Measurements from ENCODE around the gene MTOR.
"Not testable (repeated sequence)": the region's sequence is repeated elsewhere in the genome, so short reads cannot be mapped to it uniquely, and the experiment has no call there.

MTOR gene

DNA sequence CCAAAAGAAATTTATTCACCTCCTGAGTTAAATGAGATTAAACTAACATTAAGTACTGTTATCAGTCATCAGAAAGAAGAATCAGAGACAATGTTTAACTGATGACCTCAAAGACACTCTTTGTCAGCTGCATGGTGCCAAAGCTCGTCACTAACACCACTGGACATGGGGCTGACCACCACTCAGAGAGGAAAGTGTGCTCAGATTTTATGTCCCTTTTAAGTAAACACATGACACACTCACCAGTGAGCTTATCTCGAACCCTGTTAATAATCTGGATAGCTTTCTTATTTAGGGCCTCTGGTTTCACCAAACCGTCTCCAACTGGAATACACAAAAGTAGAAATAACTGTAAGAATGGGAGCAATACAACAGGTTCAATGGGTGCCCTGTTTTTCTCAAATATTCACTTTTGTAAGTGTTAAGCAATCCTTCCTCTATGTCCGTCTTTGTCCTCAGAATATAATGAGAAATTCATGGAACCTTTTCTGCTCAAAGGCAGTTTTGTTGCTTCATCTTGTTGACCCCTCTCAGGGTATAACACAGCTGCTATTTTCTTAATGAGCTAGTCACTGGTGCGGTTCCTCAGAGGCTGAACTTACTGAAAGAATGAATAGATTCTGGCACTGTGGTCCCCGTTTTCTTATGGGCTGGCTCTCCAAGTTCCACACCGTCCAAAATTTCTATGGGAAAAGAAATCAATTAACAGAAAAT is 153.1 kb downstream of the MTOR start:
- DNase-seq (ENCODE audit: low read depth in 2 of 2), result no peak

DNA sequence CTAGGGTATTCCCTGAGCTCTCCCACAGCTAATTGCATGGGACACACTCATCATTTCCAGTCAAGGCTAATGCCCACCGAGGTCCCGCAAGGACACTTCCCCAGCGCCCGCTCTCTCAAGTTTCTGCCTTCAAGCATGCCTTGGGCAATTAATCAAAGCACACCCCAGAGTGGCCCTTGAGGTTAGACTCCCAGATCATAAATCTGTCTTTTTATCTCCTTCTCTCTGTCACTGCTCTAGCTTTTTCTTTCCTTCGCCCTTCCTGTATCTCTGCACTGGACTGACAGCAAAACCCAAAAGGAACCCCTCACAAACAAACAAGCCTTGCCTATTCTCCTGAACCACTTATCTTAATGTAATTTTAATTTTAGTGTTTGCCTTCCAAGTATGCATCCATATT is 154.8 kb downstream of the MTOR start:
- DNase-seq (ENCODE audit: low read depth in 2 of 2), result no peak

DNA sequence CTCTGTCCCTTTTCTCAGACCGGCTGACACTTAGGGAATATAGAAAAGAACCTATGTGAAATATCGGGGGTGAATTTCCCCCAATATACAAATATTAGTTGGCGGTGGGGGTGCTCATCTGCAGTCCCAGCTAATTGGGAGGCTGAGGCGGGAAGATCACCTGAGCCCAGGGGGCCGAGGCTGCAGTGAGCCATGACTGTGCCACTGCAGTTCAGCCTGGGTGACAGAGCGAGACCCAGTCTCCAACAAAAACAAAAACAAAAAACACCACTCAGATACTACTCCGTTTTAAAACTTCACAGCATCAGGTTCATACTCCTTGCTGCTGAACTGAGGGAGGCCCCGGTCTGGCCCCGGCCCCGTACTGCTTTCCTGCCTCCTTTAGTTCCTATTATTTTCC is 156.8 kb downstream of the MTOR start:
- no peak for DNase-seq (ENCODE audit: low read depth in 2 of 2)

DNA sequence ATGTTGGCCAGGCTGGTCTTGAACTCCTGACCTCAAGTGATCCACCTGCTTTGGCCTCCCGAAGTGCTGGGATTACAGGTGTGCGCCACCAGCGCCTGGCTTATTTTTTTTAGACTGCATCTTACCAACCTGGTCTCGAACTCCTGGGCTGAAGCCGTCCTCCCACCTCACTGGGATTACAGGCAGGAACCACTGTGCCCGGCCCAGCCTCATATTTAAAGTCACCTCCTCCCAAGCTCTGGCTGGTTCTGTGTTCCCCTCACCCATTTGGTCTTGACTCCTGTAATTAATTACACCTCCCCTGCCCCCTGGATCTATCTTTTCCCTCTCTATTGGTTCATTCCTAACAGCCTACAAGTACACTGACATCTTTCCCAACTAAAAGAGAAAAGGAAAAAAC is 161.0 kb downstream of the MTOR start:
- no peak for DNase-seq (ENCODE audit: low read depth in 2 of 2)

DNA sequence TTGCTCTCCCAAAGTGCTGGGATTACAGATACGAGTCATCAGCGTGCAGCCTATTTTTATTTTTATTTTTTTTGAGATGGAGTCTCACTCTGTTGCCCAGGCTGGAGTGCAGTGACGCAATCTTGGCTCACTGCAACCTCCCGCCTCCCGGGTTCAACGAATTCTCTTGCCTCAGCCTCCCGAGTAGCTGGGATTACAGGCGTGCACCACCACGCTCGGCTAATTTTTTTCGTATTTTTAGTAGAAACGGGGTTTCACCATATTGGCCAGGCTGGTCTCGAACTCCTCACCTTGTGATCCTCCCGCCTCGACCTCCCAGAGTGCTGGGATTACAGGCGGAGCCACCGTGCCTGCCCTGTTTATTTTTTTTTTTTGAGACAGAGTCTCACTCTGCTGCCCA is 161.5 kb downstream of the MTOR start:
- DNase-seq (ENCODE audit: low read depth in 2 of 2), result not testable (repeated sequence)

DNA sequence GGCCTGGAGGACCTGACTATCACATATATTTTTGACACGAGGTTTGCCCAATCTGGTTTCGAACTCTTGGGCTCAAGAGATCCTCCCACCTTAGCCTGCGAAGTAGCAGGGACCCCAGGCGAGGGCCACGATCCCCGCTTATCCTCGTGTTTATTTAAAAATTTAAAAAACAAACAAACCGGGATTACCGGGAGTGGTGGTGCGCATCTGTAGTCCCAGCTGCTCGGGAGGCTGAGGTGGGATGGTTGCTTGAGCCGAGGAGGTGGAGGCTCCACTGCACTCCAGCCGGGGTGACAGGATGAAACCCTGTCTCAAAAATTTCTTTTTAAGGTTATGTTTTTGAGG is 162.2 kb downstream of the MTOR start:
- no peak for DNase-seq (ENCODE audit: low read depth in 2 of 2)

DNA sequence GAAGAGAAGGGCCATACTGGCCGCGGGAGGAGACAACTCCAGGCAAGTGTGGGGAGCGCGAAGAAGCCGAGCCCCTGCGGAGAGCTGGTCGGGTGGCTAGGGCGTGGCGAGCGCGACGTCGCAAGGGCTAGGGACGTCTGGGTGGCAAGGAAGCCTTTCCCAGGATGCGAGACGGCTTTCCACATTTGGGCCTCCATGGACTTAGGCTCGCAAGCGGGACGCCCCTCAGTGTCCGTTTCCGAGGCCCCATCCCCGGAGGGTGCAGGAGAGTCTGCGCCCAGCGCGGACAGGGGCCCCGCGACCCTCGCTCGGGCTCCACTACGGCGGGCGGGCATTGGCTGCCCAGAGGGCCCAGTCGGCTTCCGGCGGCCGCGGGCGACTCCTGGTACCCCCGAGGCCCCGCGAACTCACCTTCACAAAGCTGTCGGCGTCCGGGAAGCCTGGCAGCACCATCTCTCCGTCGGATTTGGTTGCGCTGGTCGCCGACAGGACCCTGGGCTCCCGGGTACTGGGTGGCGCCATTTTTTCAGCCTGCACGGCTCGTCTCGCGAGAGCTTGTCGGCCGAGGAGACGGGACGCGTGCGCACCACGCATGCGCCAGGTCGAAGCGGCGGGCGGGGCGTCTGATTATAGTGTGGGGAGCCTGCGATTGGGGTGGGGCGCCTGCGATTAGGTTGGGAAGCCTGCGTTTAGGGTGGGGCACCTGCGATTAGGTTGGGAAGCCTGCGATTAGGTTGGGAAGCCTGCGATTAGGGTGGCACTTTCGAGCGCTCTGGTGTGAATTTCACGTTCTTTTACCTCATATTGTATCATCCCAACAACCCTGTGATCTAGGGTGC is 162.8 kb downstream of the MTOR start, which contains the start of gene EXOSC10:
Gene EXOSC10, minus strand, starts transcription at position 560 of the 839 bp plus-strand sequence. Its CDS starts 38 bp downstream, at position 522.
- DNase-seq (ENCODE audit: low read depth in 2 of 2), result peak; percentile 90 to 92

DNA sequence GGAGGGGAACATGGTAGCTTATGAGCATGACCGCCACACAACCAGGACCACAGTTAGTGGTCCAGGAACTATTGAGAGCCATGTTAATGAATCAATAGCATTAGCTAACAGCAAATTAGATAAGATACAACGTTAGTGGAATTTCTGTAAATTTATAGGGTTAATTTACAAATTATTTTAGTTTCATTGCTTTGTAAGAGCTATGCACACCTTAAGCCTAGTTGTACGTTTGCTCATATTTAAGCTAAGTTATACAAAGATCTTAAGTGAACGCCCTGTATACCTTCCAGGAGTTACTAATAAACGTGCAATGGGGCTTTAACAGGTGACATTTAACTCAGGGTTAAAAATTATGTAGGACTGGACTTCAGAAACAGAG is 163.4 kb downstream of the MTOR start:
- no peak for DNase-seq (ENCODE audit: low read depth in 2 of 2)

DNA sequence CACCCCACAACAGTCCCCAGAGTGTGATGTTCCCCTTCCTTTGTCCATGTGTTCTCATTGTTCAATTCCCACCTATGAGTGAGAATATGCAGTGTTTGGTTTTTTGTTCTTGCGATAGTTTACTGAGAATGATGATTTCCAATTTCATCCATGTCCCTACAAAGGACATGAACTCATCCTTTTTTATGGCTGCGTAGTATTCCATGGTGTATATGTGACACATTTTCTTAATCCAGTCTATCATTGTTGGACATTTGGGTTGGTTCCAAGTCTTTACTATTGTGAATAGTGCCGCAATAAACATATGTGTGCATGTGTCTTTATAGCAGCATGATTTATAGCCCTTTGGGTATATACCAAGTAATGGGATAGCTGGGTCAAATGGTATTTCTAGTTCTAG is 178.6 kb downstream of the MTOR start:
- DNase-seq (ENCODE audit: low read depth in 2 of 2), result not testable (repeated sequence)

DNA sequence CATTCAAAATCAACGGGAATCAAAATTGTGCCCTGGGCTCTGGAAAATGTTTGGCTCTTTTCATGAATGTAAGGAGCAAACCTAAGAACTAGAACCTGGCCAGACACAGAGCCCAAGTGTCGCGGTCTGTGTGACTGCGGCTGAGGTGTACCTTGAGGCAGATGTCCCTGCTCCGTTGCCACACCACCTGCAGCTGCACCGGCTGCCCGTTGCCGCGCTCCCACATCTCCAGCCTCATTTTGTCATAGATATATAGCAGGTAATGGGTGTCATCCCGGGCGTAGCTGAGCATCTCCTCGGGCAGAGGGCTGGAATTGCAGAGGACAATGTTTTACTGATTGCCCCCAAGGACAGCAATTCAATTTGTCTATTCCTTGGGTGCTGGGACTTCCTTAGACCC is 181.4 kb downstream of the MTOR start:
- DNase-seq (ENCODE audit: low read depth in 2 of 2), result no peak

DNA sequence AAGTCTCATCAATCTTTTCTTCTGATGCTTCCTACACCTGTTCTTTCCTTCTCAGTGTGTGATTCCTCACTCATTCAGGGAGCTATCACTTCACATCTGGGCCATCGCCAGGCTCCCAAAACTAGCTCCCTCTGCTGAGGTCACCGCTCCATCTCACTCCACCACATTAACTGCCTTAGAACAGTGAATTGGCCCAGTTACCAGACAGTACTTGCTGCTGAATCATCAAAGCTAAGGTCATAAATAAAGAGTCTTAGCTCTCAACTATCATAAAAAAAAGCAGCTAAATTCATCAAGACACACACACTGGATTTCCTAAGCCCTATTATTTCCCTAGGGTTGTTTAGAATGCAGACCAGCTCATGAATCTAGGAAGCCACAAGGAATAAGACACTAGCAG is 183.7 kb downstream of the MTOR start:
- no peak for DNase-seq (ENCODE audit: low read depth in 2 of 2)

DNA sequence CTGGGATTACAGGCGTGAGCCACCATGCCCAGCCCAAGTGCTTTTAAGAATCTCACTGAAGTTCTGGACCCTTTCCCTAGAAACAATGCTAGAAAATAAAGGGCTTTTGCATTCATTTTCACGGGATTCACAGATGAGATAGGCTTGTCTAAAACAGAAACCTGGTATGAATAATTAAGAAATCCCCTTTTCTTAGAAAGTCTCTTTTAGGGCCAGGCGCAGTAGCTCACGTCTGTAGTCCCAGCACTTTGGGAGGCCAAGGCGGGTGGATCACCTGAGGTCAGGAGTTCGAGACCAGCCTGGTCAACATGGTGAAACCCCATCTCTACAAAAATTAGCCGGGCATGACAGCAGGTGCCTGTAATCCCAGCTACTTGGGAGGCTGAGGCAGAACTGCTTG is 189.0 kb downstream of the MTOR start:
- not testable (repeated sequence) for DNase-seq (ENCODE audit: low read depth in 2 of 2)

DNA sequence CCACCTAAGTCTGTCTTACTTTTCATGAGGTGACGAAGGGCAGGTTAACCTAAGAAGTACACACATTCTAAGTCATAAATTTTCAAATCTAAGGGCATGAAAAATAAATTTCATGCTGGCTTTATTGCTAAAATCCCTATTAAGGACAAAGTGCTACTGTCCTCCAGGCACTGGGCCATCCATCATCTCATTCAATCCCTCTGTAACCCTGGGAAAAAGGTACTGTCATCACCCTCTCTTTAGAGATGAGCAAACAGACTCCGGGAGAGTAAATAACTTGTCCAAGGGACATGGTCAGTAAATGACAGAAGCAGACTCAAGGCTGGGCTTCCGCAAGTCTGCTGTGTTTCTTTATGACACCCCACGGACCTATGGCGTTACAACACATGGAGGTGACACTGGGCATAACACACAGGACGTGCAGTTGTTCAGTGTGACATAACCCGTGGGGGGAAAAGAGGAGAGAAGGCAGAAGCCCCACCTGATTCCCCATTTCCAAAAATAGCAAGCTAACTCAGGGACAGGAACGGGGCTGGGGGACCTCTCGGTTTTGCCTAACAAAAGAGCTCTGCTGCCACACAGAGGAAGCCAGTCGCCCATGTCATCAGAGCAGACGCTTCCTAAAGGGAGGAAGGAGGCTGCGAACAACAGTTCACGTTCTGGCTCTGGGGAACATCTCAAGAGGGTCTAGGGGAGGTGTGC is 190.0 kb downstream of the MTOR start:
- DNase-seq (ENCODE audit: low read depth in 2 of 2), result no peak

DNA sequence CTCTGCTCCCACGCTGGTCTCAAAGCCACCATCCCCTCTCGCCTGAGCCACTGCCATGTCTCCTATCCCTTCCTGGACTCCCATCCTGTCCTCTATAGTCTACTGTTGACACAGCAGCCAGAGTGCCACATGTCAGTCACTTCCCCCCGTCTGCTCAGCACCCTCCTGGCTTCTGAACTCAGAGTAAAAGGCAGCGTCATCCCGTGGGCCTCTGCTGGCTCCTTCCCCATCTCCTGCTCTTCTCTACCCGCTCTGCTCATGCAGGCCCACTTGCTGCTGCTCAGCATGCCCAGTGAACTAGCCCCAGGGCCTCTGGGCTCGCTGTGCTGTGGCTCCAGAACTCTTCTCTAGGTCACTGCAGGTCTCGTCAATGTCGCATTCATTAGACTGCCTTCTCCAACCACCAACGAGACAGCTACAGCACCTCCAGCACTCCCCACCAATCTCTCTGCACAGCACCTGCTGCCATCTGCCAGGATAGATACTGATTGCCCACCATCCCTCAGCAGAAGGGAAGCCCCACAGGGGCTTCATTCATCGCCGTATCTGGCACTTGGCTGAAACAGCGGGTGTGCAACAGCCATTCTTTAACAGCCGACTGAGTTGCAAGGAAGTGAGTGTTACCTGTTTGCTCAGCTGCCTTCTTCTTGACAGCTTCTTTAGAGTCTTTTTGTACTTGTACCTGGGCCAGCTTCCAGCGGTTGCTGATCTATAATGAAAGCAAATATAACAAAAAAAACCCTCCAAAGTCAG is 190.7 kb downstream of the MTOR start:
- no peak for DNase-seq (ENCODE audit: low read depth in 2 of 2)

DNA sequence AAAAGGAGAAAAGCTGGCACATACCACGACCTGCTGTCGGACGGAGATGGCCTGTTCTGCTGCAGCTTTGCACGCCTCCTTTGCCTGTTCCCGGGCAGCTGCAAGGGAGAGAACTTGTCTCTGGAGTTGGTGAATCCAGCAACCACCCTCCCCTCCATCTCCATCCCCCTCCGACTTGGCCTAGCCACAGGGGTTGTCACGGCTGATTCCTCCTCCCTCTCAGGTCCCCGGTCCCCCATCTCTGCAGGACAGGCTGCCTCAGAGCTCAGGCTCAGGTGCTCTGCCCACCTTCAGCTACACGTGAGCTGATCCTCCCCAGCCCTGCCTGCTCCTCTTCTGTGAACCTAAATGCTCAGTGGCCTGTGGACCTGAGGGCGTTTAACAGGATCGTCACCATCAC is 191.5 kb downstream of the MTOR start:
- no peak for DNase-seq (ENCODE audit: low read depth in 2 of 2)

DNA sequence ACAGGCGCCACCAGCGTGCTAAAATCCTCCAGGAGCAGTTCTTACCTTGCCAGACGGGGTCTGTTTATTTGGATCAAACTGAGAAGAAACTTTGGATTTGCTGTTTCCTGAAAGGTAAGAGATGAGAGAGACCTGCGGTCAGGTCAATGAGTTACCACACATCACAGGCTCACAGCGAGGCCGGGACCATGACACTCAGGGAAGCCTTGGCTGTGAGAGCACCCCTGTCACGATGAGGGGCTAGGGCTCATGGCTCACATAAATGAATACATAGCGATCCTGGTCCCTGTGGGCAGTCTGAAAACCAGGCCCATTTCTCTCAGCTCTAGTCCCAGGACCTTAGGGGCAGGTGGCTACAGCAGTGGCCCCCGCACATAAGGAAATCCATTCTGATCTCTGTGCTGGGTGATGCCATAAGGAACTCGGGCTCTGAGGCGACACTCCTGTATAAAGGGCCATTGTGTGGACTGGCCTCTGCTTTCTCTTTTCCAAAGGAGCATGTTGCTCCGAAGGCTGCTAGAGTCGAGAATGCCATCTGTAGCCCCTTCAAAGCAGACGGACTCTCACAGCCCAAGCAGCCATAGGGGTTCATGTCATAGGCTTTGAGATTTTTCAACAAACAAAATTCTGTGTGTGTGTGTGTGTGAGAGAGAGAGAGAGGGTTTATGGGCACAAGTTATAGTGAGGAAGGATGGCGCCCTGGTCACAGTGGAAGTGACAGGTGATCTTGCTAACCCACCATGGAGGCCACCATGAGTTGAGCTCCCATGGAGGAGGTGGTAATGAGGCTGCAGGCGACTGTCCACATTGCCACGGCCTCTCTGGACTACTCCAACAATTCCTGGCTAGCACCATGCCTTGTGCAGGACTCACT is 193.5 kb downstream of the MTOR start:
- no peak for DNase-seq (ENCODE audit: low read depth in 2 of 2)

DNA sequence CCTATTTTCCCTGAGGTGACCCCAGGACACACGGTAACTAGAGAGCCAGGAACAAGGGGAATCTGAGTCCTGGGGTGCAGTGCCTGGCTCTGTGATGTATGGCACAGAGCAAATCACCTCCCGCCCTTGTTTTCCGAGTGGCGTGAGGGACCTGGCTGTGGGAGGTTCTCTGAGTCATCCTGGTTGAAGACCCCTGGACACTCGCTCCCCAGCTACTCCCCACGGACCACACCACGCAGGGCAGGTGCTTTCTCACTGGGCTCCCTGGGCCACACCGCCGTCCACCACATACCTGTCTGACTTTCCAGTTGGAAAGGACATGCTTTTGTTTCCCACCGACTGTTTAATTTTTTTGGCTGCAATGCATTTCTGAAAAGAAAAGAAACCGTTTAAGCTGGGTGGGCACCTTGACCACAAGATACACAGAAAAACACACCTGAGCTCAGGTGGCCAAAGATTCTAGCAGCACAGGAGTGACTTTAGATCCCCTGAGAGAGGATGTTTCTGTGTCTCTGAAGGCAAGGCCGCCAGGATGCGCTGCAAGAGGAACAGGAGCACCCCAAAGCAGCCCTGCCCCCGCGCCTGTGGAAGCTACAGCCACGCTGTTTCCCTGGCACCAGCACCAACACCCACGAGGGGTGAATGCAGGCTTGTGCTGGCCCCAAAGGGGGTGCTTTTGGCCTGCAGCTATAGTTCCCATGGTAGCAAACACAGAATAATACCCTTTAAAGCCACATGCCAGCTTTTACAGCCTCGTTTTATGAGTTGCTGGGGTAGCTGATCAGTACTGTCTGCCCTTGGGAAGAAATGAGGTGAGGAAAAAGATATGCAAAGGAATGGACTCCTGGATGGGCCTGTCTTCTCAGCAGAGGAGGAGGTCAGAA is 194.4 kb downstream of the MTOR start:
- DNase-seq (ENCODE audit: low read depth in 2 of 2), result no peak

DNA sequence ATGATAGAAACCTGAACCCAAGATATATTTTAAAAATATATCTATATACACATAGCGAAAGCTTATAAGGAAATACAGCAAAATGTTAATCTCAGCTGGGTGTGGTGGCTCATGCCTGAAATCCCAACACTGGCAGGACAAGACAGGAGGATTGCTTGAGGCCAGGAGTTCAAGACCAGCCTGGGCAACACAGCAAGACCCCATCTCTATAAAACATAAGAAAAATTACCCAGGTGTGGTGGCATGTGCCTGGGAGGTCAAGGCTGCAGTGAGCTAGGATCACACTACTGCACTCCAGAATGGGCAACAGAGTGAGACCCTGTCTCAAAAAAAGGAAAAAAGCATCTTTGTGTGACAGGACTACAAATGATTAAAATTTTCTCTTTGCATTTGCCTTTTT is 196.6 kb downstream of the MTOR start:
- DNase-seq (ENCODE audit: low read depth in 2 of 2), result no peak

DNA sequence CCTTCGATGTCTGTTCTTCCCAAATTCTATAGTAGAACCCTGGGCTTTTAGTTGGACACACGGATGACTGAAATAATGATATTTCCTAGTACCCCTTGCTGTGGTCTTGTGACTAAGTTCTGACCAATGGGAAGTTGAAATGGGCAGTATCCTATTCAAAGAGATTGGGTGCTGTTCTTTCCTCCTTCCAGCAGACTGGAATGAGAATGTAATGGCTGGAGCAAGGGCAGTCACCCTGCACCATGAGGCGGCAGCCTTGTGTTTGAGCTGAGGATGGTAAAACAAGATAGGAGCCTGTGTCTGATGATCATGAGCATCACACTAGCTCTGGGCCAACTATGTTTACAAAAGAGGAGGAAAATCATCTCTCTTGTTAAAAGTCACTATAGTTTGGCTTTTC is 197.4 kb downstream of the MTOR start:
- no peak for DNase-seq (ENCODE audit: low read depth in 2 of 2)

DNA sequence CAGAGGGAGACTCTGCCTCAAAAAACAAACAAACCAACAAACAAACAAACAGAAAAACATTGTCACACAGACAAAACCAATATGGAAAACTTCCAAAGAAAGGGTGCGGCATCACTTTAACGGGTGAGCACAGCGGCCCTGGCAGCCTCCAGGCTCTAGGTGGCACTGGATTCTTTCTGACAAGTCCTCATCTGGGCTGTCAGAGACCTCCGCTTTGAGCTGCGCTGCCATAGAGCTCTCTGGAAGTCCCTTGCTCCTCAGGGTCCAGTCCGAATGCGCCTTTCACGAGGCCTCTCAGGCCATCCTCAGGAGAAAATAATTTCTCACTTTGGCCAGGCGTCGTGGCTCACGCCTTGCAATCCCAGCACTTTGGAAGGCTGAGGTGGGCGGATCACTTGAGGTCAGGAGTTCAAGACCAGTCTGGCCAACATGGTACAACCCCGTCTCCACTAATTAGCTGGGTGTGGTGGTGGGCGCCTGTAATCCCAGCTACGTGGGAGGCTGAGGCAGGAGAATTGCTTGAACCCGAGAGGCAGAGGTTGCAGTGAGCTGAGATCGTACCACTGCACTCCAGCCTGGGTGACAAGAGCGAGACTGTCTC is 198.3 kb downstream of the MTOR start:
- not testable (repeated sequence) for DNase-seq (ENCODE audit: low read depth in 2 of 2)
